ENCODE results near the gene COX18. TPM values are rescaled to one million over a fixed set of nuclear protein-coding genes. Genes with fewer than 3 reads are reported as not detected.

Gene COX18
- total RNA-seq, 1 donor from 2014 or later = 17.7 TPM

GRCh38 chr4:73086095-73086868 lies 16.8 kb upstream of the COX18 start:
- Mint-ChIP-seq H3K27ac (no peak overlapping the region), H3K9me3 (no peaks in the 10 kb centered on the region), H3K4me3 (no peak overlapping the region), H3K27me3 (ENCODE audit: low read depth) (no peaks in the 10 kb centered on the region), H3K36me3 (peaks cover 32% of the 10 kb centered on the region), H3K4me1 (no peaks in the 10 kb centered on the region)
- DNase-seq (ENCODE audit: low spot score in 2 of 2, unreplicated experiment in 2 of 2) = no peak
- TF ChIP-seq, protein P1, sequence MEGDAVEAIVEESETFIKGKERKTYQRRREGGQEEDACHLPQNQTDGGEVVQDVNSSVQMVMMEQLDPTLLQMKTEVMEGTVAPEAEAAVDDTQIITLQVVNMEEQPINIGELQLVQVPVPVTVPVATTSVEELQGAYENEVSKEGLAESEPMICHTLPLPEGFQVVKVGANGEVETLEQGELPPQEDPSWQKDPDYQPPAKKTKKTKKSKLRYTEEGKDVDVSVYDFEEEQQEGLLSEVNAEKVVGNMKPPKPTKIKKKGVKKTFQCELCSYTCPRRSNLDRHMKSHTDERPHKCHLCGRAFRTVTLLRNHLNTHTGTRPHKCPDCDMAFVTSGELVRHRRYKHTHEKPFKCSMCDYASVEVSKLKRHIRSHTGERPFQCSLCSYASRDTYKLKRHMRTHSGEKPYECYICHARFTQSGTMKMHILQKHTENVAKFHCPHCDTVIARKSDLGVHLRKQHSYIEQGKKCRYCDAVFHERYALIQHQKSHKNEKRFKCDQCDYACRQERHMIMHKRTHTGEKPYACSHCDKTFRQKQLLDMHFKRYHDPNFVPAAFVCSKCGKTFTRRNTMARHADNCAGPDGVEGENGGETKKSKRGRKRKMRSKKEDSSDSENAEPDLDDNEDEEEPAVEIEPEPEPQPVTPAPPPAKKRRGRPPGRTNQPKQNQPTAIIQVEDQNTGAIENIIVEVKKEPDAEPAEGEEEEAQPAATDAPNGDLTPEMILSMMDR (IDR thresholded peaks at IDR 0.05; ENCODE audit: unreplicated experiment) = no peak

- peaks cover 41% of the 10 kb centered on the region for H3K36me3 Mint-ChIP-seq
- no peaks in the 10 kb centered on the region for H3K9me3 Mint-ChIP-seq
- no peak overlapping the region for H3K4me3 Mint-ChIP-seq
- no peak for DNase-seq (ENCODE audit: low spot score in 2 of 2, unreplicated experiment in 2 of 2)
- TF ChIP-seq, protein P1 (IDR thresholded peaks at IDR 0.05; ENCODE audit: unreplicated experiment) = no peak
- H3K27ac Mint-ChIP-seq = peak overlapping the region; percentile 44
- H3K4me1 Mint-ChIP-seq = no peaks in the 10 kb centered on the region
- no peaks in the 10 kb centered on the region for H3K27me3 Mint-ChIP-seq (ENCODE audit: low read depth)
These were observed 11.3 kb upstream of the COX18 start for GRCh38 chr4:73080789-73081188.

DNA sequence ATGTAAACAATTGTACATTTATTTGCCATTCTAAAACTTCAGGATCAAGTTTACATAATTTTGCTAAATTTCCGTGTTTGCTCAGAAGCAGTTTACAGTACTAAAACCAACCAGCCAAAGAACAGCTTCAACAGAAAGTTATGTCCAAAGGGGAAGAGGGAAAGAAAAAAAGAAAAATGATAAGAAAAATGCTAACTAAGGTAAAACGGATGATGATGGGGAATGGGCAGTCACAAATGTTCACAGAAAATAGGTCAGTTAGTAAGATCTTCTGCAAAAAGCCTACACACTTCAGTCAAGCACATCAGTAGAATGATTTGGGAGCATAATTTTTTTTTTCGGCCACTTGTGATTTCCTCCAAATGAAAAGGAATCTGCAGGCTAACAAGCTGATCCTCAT lies 6.3 kb upstream of the COX18 start:
- no peaks in the 10 kb centered on the region for H3K4me1 Mint-ChIP-seq
- H3K9me3 Mint-ChIP-seq = no peaks in the 10 kb centered on the region
- peaks cover 28% of the 10 kb centered on the region for H3K36me3 Mint-ChIP-seq
- no peak for DNase-seq (ENCODE audit: low spot score in 2 of 2, unreplicated experiment in 2 of 2)
- TF ChIP-seq, protein P1 (IDR thresholded peaks at IDR 0.05; ENCODE audit: unreplicated experiment) = no peak
- H3K27me3 Mint-ChIP-seq (ENCODE audit: low read depth) = no peaks in the 10 kb centered on the region
- no peak overlapping the region for H3K27ac Mint-ChIP-seq
- H3K4me3 Mint-ChIP-seq = no peak overlapping the region

- H3K4me3 Mint-ChIP-seq = peak overlapping the region; percentile 93
- peak overlapping the region; percentile 99 for H3K27ac Mint-ChIP-seq
- DNase-seq (ENCODE audit: low spot score in 2 of 2, unreplicated experiment in 2 of 2) = no peak
- peaks cover 16% of the 10 kb centered on the region for H3K4me1 Mint-ChIP-seq
- H3K36me3 Mint-ChIP-seq = peaks cover 5% of the 10 kb centered on the region
- no peaks in the 10 kb centered on the region for H3K9me3 Mint-ChIP-seq
- TF ChIP-seq, protein P1 (IDR thresholded peaks at IDR 0.05; ENCODE audit: unreplicated experiment) = no peak
- H3K27me3 Mint-ChIP-seq (ENCODE audit: low read depth) = no peaks in the 10 kb centered on the region
These were observed 516 bp upstream of the COX18 start for GRCh38 chr4:73070074-73070390.

- peak overlapping the region; percentile 93 for H3K4me3 Mint-ChIP-seq
- H3K9me3 Mint-ChIP-seq = no peaks in the 10 kb centered on the region
- no peaks in the 10 kb centered on the region for H3K27me3 Mint-ChIP-seq (ENCODE audit: low read depth)
- peak overlapping the region; percentile 99 for H3K27ac Mint-ChIP-seq
- H3K36me3 Mint-ChIP-seq = peaks cover 9% of the 10 kb centered on the region
- TF ChIP-seq, protein P1 (IDR thresholded peaks at IDR 0.05; ENCODE audit: unreplicated experiment) = no peak
- DNase-seq (ENCODE audit: low spot score in 2 of 2, unreplicated experiment in 2 of 2) = no peak
- H3K4me1 Mint-ChIP-seq = peaks cover 16% of the 10 kb centered on the region
These were observed 802 bp downstream of the COX18 start for GRCh38 chr4:73068491-73069337.

Data from mesothelial cell of epicardium (in vitro differentiated cells).